Measurements from ENCODE around the gene BNC2.

GRCh38 chr9:16754662-16755061 lies 115.8 kb downstream of the BNC2 start:
- TF ChIP-seq CTCF (IDR thresholded peaks at IDR 0.05) (no peak), POLR2A (IDR thresholded peaks at IDR 0.05) (no peak), POLR2AphosphoS5 (IDR thresholded peaks at IDR 0.05) (no peak)
